Activated CD4-positive, alpha-beta T cell treated with anti-CD3 and anti-CD28 coated beads, Interleukin-2, Interleukin-4, amounts not matched to agents 100 ng/mL and 50 ng/mL, durations not matched to agents 16 hours and 8 hours (primary cell): ENCODE results near the gene FKBP1B.
"Not testable (repeated sequence)": the region's sequence is repeated elsewhere in the genome, so short reads cannot be mapped to it uniquely, and the experiment has no call there.

Source experiments
- DNase-seq: peaks from one replicate; pipeline ENCODE4 v3.0.0-alpha.2; 2020; ENCODE audit warnings: low spot score

The FKBP1B gene

GRCh38 chr2:24049485-24050021 lies at the start of gene FKBP1B:
Gene FKBP1B, plus strand, starts transcription at chr2:24049741. Its CDS starts 109 bp downstream, at chr2:24049850.
- peak; percentile 47 for DNase-seq

- DNase-seq = no peak
Measured at GRCh38 chr2:24007693-24008092, 41.8 kb upstream of the FKBP1B start.

DNA sequence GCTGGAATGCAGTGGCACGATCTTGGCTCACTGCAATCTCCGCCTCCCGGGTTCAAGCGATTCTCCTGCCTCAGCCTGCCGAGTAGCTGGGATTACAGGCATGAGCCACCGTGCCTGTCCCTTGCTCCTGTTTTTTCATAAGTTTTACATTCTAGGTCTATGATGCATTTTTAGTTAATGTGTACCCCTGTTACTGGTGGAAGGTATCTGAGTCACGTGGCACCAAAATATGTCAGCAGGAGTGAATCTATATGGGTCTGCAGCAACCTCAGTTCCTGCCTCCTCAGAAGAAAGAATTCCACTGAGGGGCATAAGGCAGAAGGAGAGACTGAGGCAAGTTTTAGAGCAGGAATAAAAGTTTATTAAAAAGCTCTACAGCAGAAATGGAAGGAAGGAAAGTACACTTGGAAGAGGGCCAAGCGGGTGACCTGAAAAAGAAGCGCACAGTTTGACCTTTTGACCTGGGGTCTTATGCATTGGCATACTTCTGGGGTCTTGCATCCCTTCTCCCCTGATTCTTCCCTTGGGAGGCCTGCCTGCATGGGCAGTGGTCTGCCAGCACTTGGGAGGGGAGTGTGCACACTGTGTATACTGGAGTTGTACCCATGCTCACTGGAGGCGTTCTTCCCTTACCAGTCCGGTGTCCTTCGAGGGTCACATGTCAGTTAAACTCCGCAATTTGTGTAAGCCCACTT lies 40.7 kb upstream of the FKBP1B start:
- no peak for DNase-seq

DNA sequence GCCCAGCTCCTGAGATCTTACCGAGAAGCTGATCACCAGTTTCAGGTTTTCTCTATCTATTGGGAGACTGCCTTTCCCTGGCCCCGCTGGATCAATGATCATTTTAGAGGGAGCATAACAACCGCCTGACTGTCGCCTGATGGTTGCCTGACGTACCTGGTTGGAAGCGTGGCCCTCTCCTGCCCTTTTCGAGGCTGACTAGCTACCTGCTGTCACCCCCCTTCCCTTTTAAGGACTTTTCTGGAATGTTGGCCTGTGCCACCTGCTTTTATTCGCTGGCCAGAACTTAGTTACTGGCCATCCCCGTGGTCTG lies 40.2 kb upstream of the FKBP1B start:
- no peak for DNase-seq

- DNase-seq = no peak
Measured at GRCh38 chr2:24009680-24010476, 39.7 kb upstream of the FKBP1B start, which contains the start of gene MFSD2B. Gene MFSD2B, plus strand, starts transcription at chr2:24010085. Its CDS starts 12 bp downstream, at chr2:24010097.

- DNase-seq = no peak
Measured at GRCh38 chr2:24010477-24011249, 38.9 kb upstream of the FKBP1B start.

DNA sequence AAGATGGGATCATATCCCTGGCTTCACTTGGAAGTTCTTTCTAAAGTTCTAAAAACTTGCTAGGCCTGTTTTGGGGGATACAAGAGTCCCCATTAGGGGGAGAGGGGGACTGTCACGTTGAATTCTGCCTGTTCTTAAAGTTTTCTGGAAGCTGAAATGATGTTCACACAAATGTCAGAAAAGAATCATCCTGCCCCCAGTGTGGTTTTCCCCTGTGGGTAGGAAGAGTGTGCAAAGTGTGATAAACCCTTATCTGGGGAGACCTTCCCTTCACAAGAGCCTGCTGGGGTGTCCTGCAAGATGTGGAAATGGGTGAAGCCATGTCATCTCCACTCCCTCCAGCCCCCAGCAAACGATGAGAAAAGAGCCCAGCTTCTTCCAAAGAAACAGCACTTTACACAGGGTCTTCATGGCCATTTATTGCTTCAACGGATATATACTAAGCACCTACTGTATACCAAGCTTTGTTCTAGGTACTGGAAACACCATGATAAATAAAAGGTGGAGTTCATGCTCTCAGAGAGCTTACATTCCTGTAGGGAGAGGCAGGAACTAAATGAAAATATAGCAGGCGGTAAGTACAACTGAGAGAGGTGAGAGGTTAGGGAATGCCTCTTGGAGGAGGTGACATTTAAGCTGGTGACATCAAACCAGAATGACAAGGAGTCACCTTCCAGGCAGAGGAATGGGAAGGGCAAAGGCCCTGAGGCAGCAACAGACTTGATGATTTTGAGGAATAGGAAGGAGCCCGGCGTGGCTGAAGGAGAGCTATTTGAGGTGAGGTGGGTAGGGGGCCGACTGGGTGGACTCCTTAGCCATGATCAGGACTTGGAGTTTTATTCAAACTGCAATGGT lies 38.1 kb upstream of the FKBP1B start:
- no peak for DNase-seq

DNA sequence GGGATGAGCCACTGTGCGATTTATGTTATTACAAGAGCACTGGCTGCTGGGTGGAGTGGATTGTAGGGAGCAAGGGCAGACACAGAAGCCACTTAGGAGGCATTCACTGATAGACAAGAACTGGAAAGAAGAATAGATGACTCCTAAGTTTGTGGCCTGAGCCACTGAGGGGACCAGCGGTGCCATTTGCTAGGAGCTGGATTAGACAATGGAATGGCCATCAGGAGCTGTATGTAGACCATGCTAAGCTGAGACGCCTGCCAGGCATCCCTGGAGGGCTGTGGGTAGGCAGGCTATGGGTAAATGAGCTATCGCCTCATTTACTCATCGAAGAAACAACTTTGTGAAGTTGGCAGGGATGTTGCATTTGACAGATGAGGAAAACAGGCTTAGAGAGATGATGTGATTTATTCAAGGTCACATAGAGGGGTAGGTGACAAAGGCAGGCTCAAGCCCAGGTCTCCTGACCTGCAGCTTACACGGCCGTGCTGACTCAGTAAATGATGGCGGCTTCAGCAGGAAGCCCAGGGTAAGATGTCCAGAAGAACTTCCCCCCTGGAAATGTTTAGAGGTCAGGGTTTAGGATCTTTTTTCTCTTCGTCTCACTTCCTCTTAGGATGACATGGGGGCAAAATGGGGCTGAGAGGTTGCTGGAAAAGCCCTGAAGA lies 36.9 kb upstream of the FKBP1B start:
- no peak for DNase-seq

DNA sequence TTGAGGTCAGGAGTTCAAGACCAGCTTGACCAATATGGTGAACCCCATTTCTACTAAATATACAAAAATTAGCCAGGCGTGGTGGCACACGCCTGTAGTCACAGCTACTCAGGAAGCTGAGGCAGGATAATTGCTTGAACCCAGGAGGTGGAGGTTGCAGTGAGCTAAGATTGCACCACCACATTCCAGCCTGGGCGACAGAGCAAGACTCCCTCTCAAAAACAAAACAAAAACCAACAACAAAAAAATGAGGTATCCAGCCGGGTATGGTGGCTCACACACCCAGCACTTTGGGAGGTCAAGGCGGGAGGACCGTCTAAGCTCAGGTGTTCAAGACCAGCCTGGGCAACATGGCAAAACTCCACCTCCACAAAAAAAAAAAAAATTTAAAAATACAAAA lies 34.6 kb upstream of the FKBP1B start:
- DNase-seq = not testable (repeated sequence)

GRCh38 chr2:24015562-24016375 lies 33.8 kb upstream of the FKBP1B start:
- no peak for DNase-seq

- DNase-seq = no peak
Measured at GRCh38 chr2:24016376-24016761, 33.2 kb upstream of the FKBP1B start.

DNA sequence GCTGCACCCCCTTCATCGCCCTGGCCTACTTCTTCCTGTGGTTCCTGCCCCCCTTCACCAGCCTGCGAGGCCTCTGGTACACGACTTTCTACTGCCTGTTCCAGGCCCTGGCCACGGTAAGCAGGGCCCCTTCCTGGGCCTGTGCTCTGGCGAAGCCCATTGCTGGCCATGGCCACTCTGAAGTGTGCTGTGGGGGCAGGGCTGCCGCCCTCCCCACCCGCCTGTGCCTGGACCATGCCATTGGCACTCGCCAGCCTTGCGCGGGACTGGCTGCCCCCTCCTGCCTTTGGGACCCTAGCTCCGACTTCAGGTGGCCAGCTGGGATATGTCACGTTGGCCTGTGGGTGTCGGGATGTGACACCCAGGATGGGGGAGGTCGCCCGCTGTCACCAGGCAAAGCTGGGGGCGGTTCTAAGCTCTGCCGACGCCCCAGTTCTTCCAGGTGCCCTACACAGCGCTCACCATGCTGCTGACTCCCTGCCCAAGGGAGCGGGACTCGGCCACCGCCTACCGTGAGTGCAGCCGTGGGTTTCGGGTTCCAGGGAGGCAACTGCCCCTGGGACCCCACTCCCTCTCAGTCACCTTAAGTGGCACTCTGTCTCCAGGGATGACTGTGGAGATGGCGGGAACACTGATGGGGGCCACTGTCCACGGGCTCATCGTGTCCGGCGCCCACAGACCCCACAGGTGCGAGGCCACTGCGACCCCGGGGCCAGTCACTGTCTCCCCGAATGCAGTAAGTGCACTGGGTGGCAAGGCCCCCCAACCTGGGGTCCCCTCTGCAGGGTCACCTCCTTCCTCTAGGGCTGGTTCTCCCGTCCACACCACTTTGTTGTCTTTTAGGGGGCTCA lies 32.5 kb upstream of the FKBP1B start:
- no peak for DNase-seq

GRCh38 chr2:24017711-24018110 lies 31.8 kb upstream of the FKBP1B start:
- no peak for DNase-seq

GRCh38 chr2:24018241-24018640 lies 31.3 kb upstream of the FKBP1B start:
- no peak for DNase-seq

- no peak for DNase-seq
Measured at GRCh38 chr2:24019729-24020128, 29.8 kb upstream of the FKBP1B start.

DNA sequence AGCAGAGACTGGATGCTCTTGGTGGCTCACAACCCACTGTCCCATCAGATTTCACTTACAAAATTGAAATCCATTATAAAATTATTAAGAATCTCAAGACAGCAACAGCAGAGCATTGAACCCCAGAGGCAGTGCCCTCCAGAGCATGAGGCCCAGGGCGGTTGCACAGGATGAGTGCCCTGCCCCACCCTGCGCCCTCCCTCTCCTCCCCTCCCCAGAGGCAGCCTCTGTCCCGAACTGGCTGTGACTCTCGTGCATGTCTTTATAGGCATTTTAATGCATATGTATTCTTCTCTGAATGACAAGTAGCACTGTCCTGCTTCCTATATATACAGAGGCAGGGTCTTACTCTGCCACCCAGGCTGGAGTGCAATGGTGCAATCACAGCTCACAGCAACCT lies 29.3 kb upstream of the FKBP1B start:
- DNase-seq = no peak

GRCh38 chr2:24021122-24021998 lies 28.2 kb upstream of the FKBP1B start:
- no peak for DNase-seq

GRCh38 chr2:24022324-24022974 lies 27.1 kb upstream of the FKBP1B start:
- DNase-seq = no peak
